HG03558 (cell line): Measurements from ENCODE around the gene CD46.
A peak's percentile ranks its signal among the peaks of the same experiment; 100 is the strongest.

ENCODE experiments used
- ATAC-seq: cut with Tn5 transposase; IDR thresholded peaks from one replicate; pipeline ENCODE4 v1.9.1; 2021; ENCODE audit warnings: moderate number of reproducible peaks; ENCODE audit not compliant: unreplicated experiment; ENCODE audit errors: extremely low read depth

Gene CD46

GRCh38 chr1:207793327-207793726 is 41.5 kb downstream of the CD46 start:
- ATAC-seq: no peak

GRCh38 chr1:207794861-207795260 is 43.0 kb downstream of the CD46 start:
- ATAC-seq: no peak

DNA sequence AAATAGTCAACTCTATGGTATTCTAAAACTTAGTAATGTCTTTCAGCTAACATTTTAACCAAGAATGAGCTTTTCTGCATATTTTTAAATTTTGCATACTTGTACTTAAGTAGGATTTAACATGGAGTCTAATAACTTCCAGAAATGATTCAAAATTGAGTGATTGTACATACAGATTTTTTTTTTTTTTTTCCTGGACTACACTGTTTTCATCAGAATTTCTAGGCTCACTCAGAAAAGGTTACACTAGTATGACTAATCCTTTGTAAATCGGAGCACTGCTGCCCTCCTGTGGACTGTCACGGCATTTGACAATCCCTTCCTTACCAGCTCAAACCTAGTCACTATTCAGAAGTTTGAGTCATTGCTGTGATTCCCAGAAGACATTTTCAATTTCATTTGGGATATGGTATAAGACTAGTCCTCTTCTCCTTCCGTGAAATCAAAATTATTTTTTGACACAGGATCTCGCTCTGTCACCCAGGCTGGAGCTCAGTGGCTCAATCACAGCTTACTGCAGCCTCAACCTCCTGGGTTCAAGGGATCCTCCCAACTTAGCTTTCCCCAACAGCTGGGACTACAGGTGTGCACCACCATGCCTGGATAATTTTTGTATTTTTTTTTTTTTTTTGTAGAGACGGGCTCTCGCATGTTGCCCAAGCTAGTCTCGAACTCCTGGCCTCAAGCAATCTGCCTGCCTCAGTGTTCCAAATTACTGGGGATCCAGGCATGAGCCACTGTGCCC is 45.5 kb downstream of the CD46 start:
- ATAC-seq: peak; percentile 46

DNA sequence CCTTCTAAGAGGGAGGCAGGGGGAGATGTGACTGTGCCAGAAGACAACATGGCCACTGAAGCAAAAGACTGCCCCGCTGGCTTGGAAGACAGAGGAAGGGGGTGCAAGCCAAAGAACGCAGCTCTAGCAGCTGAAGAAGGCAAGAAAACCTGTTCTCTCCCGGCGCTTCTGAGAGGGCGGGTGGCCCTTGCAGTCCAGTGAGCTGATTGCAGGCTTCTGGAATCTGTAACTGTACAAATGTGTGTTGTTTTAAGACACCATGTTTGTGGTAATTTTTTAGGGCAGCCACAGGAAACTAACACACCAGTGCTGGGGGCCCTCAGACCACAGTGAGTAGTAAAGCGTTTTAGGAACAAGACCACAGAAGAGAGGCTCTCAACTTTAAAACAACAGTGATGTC is 47.0 kb downstream of the CD46 start:
- no peak for ATAC-seq

DNA sequence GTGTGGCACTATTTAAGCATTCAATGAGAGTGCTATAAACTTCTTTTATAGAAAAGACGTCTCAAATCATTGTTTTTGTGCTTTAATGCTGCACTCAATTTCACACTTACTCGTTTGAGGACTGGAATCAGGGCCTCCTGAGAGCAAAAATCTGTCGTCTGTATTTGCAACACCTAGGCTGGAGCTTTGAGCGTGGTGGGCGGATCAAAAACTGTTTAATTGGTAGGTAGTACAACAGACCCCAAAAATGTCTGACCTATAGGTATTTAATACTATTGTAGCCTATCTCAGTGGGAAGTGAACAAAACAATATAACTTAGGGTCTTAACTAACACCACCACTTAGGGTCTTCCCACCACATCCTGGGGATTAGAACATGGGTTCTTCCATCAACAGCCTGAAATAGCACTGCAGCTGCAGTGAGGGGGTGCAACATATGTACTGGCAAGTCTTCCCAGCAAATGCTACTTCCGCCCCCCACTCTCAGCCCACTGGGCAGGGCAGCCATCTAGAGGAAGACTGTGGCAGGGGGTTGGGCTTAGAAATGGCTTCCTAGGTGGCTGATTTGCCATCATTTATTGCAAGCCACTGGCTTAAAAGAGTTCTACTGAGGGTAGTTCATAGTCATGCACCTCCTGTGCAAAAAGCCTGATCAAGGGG is 48.3 kb downstream of the CD46 start:
- ATAC-seq: no peak

- no peak for ATAC-seq
Measured at GRCh38 chr1:207801819-207802218, 50.0 kb downstream of the CD46 start.

DNA sequence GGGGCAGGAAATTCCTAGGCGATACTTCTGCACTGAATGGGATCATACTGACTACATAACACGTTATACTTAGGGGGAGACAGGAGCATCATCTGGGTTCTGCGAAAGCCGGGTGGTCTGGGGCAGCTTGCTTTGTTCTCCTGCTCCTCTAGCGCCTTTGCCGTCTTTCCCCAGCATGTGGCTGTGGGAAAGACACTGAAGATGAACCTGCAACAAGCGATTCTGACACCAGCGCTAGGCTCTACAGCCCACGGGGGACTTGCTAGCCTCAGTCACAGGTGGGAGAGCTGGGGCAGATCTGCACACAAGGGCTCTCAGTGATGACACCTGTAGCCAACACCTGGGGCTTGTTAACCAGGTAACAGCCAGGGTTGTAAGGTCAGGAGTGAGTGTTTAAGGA is 51.8 kb downstream of the CD46 start:
- no peak for ATAC-seq

GRCh38 chr1:207804721-207805468 is 53.0 kb downstream of the CD46 start:
- no peak for ATAC-seq

DNA sequence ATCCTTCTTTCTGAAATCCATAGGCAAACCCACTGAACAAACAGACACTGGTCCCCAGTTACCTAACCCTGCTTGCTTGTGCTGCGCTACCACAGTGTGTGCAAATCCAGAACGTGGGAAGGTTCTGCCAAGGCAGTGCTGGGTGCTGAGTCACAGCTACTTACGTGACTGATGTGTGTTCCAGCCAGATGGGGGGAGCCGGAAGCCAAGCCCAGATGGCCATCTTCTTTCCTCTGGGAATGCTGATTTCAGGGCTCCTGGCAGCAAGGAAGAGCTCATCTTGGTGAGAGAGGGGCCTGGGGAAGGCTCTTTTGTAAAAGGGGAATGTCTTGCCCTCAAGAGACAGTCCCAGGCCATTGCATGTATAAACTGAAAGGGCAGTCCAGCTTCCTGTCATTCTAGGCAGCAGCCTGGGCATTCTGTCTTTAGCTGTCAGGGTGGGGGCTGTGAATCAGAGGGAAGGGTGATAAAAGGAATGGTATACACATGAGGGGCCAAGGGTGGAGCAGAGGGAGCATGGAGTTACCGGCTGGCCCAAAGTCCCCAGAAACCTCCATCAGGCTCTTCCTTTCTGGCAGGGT is 54.1 kb downstream of the CD46 start:
- ATAC-seq: no peak

GRCh38 chr1:207806531-207807325 is 54.9 kb downstream of the CD46 start:
- no peak for ATAC-seq

GRCh38 chr1:207807326-207807689 is 55.5 kb downstream of the CD46 start:
- no peak for ATAC-seq

- ATAC-seq: no peak
Measured at GRCh38 chr1:207807690-207808321, 56.0 kb downstream of the CD46 start.

DNA sequence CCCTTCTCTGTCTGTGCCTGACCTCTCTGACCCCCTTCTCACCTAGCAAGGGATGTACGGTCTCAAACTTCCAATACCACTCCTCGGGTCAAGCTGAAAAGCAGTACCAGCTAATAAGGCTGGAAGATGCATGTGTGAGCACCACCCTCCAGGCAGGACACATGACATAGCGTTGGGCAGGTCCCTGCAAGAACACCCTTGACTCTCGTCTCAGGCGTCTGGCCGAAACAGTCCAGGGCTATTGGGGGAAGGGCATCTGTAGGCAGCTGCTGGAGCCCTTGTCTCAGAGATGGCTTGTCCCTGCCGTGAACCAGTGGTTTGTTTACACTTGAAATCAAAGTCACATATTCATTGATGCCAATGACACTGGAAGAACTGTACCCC is 56.5 kb downstream of the CD46 start:
- no peak for ATAC-seq

- no peak for ATAC-seq
Measured at GRCh38 chr1:207808911-207809555, 57.2 kb downstream of the CD46 start.

DNA sequence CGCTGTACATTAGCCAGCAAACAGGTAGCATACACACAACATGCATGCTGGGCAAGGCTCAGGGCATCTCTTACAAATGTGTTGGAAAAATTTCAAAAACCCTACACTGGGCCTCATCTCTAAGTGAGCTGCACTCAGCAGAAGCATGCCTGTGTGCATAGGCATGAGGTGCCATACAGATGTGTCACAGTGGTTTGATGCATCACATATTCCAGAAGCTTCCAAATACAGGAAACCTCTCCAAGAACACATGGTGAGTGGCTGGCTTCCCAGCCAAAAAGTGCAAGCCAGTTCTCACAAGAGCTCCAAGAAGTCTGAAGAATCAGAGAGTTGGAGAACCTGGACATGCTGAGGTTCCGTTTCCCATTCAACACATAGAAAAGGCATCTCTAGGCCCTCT is 58.3 kb downstream of the CD46 start:
- ATAC-seq: no peak

DNA sequence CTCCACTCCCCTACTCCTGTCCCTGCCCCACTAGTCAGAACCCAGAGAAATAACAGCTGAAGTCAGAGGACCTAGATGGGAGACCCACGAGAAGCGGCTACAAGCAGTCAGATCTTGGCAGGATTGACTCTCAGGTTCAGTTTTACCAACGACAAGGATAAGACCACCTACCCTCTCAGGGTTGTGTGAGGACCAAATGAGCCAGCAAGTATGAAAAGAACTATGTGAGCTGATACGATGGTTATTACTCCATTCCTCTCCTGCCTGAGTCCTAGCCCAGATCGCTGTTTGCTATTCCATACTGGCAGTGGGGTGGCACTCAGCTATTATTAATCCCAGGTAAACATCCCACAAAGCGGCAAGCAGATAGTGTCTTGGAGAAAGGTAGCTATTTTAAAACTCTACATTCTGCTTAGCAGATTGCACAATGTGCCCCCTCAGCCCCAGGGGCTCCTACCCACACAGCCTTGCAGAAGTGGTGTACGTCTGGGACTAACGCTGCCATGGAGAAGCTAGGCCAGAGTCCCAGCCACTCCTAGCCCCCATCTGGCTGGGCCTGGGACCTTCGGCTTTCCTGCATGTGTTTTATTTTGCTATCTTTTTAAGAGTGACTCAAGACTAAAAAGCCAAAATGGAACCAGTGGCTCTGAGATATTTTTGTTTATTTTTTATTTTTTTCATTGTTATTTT is 58.9 kb downstream of the CD46 start:
- no peak for ATAC-seq

DNA sequence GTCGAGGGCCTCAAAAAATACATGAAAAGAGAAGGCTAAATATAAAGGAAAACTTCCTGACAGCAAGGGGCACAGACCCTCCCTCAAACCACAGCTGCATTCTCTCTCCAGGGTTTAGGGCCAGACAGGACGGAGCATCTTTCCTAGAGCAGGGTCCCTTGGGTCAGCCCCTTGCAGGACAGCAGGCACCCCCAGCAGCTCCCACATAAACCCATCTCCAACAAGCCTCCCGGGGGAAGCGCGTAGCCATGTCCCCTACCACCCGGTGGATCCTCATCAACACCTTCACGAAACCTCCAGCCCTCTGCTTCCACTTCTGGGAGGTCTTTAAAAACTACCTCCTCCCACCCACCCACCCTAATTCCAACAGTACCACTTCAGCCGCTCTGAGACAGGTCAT is 59.5 kb downstream of the CD46 start:
- no peak for ATAC-seq

DNA sequence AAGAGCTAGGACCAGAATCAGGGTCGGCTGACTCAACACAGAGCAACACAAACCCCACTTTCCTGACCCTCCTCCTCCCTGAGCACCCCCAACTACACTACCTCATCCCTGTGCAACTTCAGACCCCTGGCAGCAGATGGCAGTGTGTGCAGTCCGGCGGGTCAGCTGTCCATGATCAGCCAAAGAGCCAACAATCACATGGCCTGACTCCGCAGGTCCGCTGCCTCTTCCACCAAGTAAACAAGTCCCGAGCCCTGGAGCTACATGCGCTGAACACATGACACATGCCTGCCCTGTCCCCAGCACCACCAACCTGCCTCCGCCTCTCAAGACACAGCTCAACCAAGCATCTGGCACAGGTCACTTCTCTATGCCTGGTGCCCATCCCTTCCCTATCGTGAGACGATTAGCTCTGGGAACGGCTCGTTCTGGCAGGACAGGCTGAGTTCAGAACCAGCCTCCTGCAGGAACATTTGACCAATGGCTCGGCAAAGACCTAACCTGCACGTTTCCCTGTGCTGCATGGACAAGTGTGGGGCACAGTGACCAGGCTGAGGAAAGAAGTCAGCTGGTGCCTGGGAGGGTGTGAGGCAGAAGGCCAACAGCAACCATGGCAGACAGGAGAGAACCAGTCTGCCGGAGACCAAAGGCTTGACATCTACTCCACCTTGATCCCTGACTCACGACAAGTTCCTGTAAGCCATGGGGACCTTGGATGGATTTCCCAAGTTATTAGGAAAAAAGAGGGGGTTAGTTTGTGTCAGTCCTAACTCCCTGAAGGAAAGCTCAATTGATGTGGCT is 60.3 kb downstream of the CD46 start:
- no peak for ATAC-seq
